Measurements from ENCODE around the gene YY1AP1.
"Not testable (repeated sequence)": the region's sequence is repeated elsewhere in the genome, so short reads cannot be mapped to it uniquely, and the experiment has no call there.

YY1AP1 gene

GRCh38 chr1:155688324-155689080 lies at the start of gene YY1AP1:
Gene YY1AP1, minus strand, starts transcription at chr1:155688774. Its CDS starts 8,338 bp downstream, at chr1:155680436.
- DNase-seq, result peak; percentile 95

GRCh38 chr1:155729031-155729898 lies 40.7 kb upstream of the YY1AP1 start:
- DNase-seq, result peak; percentile 82

- DNase-seq, result no peak
Measured at GRCh38 chr1:155725142-155725541, 36.6 kb upstream of the YY1AP1 start.

GRCh38 chr1:155719703-155720102 lies 31.1 kb upstream of the YY1AP1 start:
- no peak for DNase-seq

- not testable (repeated sequence) for DNase-seq
Measured at GRCh38 chr1:155718524-155719115, 30.0 kb upstream of the YY1AP1 start.

GRCh38 chr1:155717041-155717440 lies 28.5 kb upstream of the YY1AP1 start:
- DNase-seq, result no peak

GRCh38 chr1:155715777-155716176 lies 27.2 kb upstream of the YY1AP1 start:
- DNase-seq, result no peak

- DNase-seq, result not testable (repeated sequence)
Measured at GRCh38 chr1:155715056-155715455, 26.5 kb upstream of the YY1AP1 start.

GRCh38 chr1:155713075-155713474 lies 24.5 kb upstream of the YY1AP1 start:
- DNase-seq, result no peak

GRCh38 chr1:155712636-155713035 lies 24.1 kb upstream of the YY1AP1 start:
- peak; percentile 51 for DNase-seq

GRCh38 chr1:155711457-155711856 lies 22.9 kb upstream of the YY1AP1 start:
- DNase-seq, result not testable (repeated sequence)

GRCh38 chr1:155709391-155709790 lies 20.8 kb upstream of the YY1AP1 start:
- no peak for DNase-seq

GRCh38 chr1:155706139-155706538 lies 17.6 kb upstream of the YY1AP1 start:
- no peak for DNase-seq

GRCh38 chr1:155704414-155704813 lies 15.8 kb upstream of the YY1AP1 start:
- not testable (repeated sequence) for DNase-seq

- no peak for DNase-seq
Measured at GRCh38 chr1:155703216-155703615, 14.6 kb upstream of the YY1AP1 start.

- DNase-seq, result not testable (repeated sequence)
Measured at GRCh38 chr1:155701675-155702074, 13.1 kb upstream of the YY1AP1 start.

- DNase-seq, result peak; percentile 87
Measured at GRCh38 chr1:155699062-155699461, 10.5 kb upstream of the YY1AP1 start.

- DNase-seq, result no peak
Measured at GRCh38 chr1:155698382-155699038, 9.9 kb upstream of the YY1AP1 start.

- DNase-seq, result not testable (repeated sequence)
Measured at GRCh38 chr1:155697616-155698015, 9.0 kb upstream of the YY1AP1 start.

- DNase-seq, result no peak
Measured at GRCh38 chr1:155697046-155697445, 8.5 kb upstream of the YY1AP1 start.

- DNase-seq, result no peak
Measured at GRCh38 chr1:155696524-155696923, 8.0 kb upstream of the YY1AP1 start.

GRCh38 chr1:155695608-155696007 lies 7.0 kb upstream of the YY1AP1 start:
- DNase-seq, result no peak

GRCh38 chr1:155695072-155695471 lies 6.5 kb upstream of the YY1AP1 start:
- no peak for DNase-seq
